Stimulated activated CD8-positive, alpha-beta memory T cell treated with anti-CD3 and anti-CD28 coated beads, Interleukin-12 subunit alpha, Interleukin-12 subunit beta, amount 100 ng/mL, for 1 hour (primary cell): ENCODE measurements around the gene SMAD3.

Experiments
- DNase-seq: peaks from one replicate; pipeline ENCODE4 v3.0.0-alpha.2; 2020; ENCODE audit warnings: low read depth

Gene SMAD3

GRCh38 chr15:67036775-67037555 lies 28.4 kb upstream of the SMAD3 start:
- no peak for DNase-seq

DNA sequence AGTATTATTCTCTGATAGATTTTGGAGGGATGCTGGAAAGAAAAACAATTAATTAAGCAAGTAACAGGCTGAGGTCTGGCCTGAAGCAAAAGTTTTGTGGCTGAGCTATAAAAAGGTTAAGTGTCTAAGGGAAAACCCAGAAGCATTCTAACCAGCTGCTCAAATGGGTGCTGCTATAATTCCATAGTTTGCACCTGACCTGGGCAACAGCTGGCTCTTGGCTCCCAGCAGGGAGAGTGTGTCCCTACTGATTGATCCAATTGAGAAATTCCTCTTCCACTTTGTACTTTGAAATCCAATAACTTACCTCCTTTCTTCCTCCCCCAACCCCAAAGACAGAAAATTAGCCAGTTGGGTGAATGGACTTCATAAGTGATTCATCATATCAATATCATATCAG lies 27.7 kb upstream of the SMAD3 start:
- no peak for DNase-seq

DNA sequence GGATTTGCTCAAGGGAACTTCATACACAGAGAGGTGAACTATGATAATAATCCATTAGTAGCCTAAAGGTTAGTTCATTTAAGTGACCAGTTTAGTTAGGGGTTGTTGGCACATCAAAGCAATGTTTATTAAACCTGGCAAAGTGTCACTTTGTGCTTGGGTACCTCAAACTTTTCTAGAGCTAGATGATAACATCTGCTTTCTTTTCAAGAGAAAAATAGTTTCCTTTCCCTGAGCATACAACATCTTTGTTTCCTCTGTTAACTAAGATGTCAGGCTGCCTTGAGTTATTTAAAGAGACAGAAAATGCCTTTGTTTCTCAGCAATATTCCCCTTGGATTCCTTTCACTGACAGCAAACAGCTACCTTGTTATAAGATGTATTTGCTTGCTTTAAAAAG lies 26.7 kb upstream of the SMAD3 start:
- DNase-seq, result no peak

DNA sequence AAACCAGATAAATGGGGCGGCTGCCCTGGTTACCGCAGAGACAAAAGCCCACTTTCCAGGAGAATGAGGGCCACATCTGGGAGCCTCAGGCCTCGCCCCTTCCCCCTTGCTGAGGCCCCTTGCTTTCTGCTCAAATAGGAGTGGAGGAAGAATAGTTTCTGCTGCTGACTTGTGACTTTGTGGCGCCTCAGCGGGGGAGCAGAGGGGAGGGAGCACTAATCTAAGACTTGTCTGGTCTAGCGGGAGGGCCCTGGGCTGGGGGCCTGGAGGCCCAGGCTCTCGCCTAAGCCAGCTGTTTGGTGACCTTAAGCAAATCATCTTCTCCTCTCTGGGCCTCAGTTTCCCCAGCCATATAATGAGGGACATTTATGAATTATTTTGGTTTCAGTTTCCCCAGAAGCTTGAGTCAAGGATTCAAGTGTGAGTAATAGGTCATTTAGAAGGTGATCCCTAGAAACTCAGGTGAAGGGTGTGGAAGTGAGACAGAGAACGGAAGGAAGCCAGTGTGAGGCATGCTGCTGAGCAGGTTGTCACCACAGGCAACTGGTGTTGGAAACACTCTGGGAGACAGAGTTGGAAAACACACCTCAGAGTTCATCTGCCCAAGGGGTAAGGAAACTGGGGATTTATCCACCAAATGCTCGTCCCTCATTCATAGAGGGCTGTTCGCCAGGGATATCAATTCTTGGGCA lies 25.9 kb upstream of the SMAD3 start:
- no peak for DNase-seq

DNA sequence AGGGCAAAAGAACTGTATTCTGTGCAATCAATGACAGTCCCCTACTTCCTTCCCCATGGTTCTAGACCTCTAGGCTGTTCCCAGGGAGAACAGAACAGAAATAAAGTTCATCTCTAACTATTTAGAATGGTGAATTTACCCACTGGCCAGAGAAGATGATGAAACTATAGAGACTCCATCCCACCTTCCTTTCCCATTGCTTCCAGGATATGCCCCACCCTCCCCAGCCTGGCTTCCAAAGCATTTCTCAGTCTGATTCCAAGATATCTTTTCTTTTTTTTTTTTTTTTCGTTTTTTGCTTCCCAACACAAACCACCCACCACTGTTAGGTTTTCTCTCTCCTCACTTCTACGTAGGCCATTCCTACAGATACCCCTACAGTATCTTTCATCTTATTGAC lies 25.1 kb upstream of the SMAD3 start:
- DNase-seq, result no peak

DNA sequence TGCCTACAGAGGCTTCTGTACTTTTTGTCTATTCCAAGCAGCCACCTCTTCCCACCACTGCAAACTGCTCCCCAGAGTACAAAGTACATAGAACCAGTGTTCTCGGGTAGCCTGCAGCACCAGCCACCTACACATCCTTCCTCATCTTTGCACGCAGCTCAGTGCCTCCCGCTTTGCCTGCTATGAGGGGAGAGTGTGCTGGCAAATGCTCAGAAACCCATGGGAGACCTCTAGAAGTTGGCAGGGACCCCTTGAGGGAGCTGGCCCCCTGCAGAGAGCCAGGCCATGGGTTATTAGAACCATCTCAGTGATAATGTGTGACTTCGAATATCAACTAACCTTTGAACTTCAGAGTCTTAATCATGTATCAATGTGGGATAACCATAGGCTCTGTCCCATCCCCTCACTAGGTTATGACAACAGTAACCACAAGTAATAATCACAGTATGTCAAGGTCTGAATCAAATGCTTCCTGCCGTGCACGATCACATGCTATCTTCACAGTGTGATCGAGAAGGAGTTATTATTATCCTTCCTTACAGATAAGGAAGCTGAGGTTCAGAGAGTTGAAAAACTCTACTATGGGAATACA lies 22.8 kb upstream of the SMAD3 start:
- DNase-seq, result no peak

- DNase-seq, result no peak
These were observed 21.2 kb upstream of the SMAD3 start for GRCh38 chr15:67043939-67044771.

GRCh38 chr15:67047149-67047661 lies 18.2 kb upstream of the SMAD3 start:
- DNase-seq, result no peak

DNA sequence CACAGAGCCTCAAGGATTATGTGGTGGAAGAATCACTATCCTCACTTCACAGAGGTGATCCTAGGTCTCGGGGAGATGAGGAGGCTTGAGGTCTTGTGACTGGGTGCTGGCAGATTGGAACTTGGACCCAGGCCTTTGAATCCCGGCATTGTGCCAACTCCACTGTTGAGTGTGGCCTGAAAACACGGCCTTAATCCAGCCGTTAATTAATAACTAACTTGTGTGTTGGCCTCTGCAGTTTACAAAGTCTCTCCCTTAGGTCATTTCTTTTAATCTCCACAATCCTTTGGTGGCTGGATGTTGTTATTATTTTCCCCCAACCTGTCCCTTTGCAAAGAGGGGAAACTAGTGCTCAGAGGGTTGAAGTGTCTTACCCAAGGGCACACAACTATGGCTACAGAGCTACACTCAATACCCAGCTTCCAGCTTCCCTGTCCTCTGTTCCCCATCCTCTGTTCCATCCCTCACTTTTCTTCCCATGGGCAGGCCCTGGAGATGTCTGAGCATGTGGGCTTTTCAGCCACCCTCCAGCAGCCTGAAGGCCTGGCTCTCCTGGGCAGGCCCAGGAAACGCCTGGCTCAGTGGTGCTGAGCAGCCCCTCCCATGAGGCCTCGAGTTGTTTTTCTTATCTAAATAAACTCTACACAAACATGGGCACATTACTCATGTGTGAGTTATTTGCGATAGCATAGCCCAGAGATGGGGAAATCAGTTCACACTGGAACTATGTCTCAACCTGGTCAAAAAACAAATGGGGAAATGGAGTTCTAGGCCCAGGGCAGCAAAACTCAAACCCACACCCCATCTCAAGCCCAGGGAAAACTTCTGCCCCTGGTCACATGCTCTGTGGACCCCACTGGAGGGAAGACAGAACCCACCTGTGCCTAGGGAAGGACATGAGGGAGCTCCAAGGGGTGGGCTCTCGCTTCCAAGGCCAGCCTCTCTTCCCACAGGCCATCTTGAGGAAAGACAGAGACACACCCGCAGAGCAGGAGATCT lies 16.8 kb upstream of the SMAD3 start:
- no peak for DNase-seq

DNA sequence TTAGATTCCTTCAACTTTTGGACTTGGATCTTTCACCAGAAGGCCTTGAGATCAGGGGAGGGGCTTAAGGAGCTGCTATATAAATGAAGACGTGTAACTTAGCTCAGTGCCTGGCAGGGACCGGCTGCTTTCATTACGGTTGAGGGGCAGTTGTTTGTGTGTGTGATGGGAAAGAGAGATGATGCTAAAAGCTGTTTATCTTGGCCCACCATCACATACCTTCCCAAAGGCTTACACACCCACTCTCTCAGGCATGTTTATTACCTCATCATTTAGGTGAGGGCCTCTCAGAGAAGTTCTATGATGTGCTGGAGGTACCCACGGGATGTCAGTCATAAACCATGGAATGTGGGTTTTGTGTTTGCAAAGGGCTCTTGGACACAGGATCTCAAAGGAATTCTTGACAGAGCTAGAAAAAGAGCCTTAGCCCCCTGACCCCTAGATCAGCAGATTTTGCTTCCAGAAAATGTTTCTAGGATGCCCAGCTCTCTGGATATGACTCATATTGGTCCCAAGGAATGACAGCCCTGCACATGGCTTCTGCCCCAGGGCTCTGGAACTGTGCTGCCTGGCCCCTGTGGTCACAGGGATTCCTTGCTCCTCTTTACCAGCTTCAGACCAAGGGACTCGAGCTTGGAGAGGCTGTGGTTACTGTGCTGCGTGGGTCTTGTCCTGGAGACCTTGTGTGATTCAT lies 15.9 kb upstream of the SMAD3 start:
- DNase-seq, result no peak

DNA sequence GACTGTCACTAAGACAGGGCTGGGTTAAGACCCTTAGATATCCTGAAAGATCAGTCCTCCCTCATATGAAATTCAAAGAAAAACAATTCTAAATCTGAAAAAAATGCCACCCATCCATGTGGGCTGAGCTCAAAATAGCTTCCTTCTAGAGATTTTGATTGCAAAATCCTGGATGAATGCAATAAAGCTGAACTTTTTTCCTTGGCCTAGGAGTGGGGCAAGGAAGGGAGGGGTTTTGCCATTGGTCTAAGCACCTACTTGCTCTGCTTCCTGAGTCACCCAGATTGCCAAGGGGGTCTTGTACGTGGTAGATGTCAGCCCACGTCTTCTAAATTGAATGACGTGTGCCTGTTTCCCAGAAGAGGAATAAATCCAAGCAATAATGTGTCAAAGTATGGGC lies 15.3 kb upstream of the SMAD3 start:
- DNase-seq, result no peak

GRCh38 chr15:67050522-67051087 lies 14.8 kb upstream of the SMAD3 start:
- DNase-seq, result no peak

DNA sequence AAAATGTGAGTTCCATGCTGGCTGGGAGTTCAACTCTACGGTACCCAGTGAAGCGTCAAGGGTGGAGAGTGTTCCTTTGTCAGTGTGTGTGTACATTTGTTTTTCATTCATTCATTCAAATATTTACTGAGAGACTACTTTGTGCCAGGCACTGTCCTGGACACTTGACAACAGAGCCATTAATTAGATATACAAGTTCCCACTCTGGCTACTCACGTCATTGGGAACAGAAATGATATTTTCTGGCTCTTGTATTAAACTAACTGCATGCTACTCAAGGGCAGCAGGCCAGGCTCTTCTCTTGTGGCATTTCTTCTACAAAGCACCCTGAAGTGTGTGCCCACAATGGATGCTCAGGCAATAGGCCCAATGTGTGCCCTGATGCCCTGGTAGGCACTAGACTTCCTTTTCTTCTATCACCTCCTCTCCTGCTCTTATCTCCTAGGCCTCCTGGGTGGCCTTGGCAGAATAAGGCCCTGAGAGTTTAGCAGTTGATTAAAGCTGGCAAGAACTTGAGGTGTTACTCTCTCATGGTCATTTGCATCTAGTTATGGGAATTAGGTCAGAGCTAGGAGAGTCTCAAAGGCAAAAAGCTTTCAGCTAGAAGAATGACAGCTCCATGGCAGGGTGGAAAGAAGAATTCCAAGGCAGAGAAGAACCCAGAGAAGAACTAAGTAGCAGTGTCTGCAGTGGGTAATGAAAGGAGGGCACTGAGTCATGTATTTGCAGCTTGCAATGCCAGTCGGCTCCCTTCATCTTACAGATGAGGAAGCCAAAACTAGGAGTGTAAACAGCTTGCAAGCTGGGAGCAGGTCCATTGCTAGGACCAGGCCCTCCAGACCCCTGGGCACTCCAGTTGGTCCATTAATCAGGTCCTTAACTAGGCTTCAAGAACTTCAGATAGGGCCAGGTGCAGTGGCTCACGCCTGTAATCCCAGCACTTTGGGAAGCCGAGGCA lies 14.0 kb upstream of the SMAD3 start:
- DNase-seq, result no peak

- no peak for DNase-seq
These were observed 10.7 kb upstream of the SMAD3 start for GRCh38 chr15:67054676-67055075.

- no peak for DNase-seq
These were observed 6.3 kb upstream of the SMAD3 start for GRCh38 chr15:67059127-67059553.

GRCh38 chr15:67061811-67062368 lies 3.5 kb upstream of the SMAD3 start:
- DNase-seq, result no peak

- no peak for DNase-seq
These were observed 2.9 kb upstream of the SMAD3 start for GRCh38 chr15:67062369-67062985.
